Stimulated activated CD4-positive, alpha-beta T cell treated with anti-CD3 and anti-CD28 coated beads, Interleukin-1b, Interleukin-23, amount 100 ng/mL, for 48 hours (primary cell): ENCODE data around the gene FASLG.
"Not testable (repeated sequence)": the region's sequence is repeated elsewhere in the genome, so short reads cannot be mapped to it uniquely, and the experiment has no call there.

ENCODE experiments used
- DNase-seq: peaks from one replicate; pipeline ENCODE4 v3.0.0-alpha.2; 2020

The FASLG gene

DNA sequence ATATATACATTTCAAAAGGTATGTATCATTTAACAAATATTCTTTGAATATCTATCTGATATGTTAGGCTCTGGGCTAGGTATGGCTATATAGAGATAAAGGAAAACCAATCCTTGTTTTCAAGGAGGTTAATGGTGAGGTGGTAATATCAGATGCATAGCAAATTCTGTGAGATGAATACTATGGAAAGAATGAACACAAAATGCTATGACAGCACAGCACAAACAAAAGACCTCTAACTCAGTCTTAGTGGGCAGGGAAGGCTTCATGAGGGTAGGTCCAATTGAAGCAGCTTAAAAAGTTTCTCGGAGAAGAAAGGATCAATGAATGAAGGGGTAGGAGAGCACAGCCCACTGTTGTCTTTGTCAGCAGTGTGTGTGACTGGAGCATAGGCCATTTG, 27.2 kb downstream of the FASLG start:
- DNase-seq = no peak

DNA sequence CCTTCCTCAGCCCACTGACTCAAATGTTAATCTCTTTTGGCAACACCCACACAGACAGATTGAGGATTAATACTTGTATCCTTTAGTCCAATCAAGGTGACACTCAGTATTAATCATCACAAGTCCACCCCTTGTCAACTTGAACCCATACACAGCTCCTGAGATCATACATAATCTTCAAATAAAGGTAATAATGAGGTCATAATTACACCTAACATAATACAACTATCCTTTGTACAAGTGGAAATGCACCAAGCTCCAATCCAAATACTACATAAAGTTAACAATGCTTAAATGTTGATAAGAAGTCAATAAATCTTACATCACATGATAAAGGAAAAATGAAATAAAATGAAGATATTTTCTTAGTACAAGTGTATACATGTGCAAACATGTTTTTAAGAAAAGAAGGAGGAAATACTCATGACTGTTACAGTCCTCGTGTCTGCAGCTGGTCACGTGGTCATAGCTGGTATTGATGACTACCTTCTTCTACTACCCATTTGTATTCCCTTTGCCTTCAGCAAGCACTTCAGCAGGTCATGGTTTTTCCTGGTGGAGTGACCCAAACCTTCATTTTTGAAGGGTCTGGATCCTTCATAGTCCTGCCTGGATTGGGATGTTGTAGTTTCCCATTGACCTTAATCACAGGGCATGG, 29.7 kb downstream of the FASLG start:
- DNase-seq = not testable (repeated sequence)

DNA sequence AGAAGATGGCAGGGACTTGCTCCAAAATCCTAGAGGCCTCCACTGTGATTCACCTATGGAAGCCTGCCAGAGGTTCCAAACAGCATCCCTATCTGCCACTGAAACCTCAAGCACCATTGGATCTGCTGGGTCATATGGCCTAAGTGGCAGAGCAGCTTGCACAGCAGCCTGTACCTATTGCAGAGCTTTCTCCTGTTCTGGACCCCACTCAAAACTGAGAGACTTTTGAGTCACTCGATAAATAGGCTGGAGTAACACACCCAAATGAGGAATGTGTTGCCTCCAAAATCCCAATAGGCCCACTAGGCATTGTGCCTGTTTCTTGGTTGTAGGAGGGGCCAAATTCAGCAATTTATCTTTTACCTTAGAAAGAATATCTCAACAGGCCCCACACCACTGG, 32.0 kb downstream of the FASLG start:
- DNase-seq = not testable (repeated sequence)

DNA sequence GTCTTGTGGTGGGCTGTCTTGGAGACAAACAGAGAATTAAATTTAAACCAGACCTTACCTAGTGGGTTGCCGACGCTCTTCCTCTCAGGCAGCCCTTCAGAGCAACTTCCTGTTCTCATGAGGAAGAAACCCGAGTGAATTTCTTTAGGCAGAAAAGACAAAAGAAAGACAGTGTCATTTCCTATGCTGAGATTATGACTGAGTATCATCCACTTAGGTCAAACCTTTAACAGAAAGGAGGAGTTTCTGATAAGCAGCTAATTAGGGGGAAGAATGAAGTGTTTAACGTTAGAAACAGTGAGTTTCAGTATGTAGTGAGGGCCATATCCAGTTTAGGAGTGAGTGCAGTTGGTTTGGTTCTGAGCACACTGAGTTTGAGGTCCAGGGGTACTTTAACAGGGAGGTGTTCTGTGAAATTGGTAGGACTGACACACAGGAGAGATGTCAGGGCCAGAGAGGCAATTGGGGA, 38.7 kb downstream of the FASLG start:
- DNase-seq = no peak

DNA sequence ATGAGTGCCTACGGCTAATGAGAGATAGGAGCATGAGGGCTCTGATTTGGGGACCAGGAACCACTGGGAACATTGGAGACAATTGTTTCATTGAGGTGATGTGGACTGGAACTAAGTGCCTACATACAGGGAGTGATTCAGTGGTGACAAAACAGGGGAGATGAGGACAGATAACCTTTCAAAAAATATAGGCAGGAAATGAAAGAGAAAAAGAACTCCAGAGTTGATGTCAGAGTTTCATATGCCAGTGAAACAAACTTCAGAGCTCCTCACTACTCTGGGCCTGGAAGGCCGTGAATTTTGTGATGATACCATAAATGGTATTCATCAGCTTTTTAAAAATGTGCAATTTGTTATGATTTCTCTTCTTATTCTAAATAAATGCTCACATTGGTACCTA, 39.3 kb downstream of the FASLG start:
- no peak for DNase-seq

DNA sequence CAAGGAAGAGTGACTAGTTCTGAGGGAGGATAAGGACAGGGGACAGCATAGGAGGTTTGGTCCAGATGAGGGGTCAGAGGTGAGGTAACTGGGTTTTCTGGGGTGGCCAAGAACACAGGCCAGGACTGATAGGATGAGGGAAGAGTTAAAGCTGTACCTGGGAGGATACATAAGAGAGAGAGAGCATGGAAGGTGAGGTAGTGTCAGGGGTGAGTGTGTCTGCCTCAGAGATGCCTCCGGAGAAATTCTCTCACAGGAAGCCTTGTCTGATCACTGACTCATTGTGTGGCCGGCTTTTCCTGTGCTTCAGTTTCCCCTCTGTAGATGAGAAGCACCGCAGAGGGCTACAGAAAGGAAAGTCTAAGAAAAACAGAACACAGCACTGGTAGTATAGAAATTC, 40.2 kb downstream of the FASLG start:
- DNase-seq = peak; percentile 79

DNA sequence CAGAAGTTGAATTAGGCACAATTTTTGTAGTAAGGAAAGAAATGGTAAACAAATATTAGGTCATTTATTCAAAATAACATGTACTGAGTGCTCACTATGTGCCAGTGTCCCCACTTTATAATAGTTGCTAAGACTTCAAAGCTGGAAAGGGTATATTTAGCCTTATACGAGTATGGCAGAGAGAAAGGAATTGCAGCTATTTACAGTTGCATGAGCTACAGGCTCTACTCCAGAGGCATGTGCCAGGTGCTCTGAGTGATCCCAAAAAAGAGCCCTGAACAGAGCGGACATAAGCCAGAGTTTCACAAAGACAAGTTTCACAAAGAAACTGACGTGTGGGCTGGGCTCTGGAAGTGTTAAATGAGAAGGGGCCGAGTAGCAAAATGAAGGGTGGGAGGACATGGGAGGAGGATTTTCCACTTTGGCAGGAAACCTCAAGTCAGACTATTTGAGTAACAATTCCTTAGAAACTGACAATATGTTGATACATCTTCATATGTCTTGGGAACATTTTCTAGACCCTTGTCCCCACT, 40.9 kb downstream of the FASLG start:
- DNase-seq = no peak

DNA sequence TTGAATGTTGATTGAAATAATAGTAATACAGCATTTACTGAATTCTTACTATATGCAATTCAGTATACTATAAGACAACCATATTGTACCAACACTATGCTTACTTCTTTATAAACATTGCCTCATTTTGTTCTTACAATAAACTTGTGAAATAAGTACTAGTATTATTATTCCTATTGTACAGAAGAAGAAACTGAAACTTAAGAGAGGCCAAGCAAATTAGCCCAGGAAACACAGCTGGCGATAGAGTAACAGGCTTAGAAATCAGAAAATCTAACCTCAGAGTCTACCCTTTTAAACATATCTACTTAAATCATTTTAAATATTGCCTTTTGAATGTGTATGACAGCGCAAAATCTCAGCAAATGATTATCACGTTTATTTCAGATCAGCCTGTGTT, 41.7 kb downstream of the FASLG start:
- no peak for DNase-seq

DNA sequence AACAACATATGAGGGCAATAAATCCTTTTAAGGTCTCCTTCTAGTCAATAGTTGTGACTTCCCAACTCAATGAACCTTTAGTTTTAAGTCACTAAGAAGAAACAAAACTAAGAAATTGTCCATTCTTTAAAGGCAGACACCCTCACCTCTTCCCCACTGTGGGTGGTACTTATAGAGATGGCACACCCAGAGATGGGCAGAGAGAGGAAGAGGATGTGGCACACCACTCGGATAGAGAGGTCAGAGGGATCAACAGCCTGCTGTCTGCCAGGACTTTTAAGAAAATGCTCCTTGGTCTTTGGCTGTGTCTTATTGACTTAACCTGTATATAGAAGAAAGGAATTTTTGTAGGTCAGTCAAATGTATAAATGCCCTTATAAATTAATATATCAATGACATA, 45.1 kb downstream of the FASLG start:
- no peak for DNase-seq

DNA sequence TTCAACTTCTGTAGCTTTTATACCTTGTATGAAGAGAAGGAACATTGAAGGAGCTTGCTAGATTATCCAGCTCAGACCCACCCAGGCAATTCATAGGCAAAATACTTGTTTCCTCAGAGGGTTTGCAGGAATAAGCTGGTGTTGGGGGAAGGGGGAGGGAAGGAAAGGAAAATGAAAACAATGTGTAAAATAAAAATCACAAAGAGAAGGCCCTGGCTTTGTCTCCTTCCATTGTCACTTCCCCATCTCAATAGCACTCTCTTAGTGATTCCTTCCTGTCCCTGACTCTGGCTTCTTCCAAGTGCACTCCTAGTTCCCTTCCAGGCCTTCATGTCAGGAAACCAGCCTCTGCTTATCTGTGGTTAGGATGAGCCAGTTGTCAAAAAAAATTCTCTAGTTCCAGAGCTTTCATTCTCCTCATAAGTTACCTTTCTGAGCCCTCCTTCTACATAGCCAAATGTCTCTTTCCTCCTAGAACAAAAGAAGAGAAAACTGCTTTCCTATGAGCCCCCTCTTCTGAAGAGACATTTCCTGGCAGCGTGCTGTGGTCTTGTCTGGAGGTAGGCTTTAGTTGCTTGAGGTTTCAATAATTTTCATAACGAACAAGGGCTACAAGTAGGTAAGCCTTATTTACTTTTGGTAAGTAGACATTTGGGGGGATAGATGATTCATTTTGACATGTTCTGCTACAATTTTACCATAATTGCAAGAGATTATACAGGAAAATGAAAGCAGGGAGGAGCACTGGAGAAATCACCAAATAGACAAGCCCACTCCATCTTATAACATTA, 45.7 kb downstream of the FASLG start:
- DNase-seq = no peak

DNA sequence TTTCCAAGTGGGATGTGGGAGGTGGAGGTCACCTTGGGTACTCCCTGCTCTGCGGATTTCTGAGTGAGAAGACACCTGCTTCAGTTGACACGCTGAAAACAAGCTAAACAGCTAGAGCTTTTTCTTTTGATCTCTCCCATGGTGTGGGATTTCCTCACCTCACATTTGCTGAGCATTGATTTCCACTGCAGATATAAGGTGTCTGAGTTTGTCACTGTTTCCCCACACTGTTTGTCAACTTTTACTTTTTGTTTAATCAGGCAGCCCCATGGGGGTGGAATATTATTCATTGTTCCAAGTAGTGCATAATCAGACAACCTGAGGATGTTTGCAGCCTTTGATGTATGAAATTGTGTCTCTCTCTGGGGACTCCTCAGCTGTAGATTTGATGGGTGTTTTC, 49.5 kb downstream of the FASLG start:
- peak; percentile 49 for DNase-seq

DNA sequence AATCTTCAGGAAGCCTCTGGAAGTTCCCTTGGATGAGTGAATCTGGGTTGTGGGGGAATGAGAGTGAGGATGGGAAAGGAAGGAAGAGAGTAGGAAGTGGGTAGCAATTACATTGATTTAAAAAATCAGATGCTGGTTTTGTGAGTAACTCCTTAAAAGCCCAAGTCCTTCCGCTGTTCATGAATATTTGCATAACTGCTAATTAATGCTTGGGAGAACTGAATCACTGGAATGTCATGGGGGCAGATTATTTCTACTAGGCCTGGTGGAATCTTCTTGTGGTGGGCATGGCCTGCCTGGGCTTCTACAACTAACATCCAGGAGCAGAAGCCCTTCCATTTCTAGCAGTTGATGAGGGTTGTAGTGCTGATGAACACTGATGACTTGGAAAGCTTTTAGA, 52.7 kb downstream of the FASLG start:
- no peak for DNase-seq

DNA sequence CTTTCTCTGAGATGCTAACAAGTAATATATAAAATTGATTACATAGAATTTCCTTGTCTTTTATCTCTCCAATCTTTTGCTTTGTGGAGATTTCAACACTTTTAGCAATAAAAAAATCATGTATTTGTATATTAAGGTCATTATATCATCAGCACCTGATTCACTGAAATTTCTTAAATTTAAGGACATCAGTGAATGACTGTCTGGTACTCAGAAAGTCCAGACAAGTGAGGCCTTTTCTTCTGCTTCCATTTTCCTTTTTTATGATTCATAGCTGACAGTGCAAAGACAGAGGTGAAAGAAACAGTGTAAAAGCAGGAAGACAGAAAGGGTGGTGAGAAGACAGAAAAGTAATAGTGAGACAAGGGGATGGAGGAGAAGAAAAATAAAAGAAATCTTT, 54.6 kb downstream of the FASLG start:
- no peak for DNase-seq
